ENCODE measurements around the gene APOL1. TPM values are rescaled to one million over a fixed set of nuclear protein-coding genes. Genes with fewer than 3 reads are reported as not detected.
"Not testable (repeated sequence)": the region's sequence is repeated elsewhere in the genome, so short reads cannot be mapped to it uniquely, and the experiment has no call there.

Gene APOL1
- polyA plus RNA-seq, 2 of the 4 experiments (the other 2 are of a cell fraction) = 2.0 to 6.5 TPM

DNA sequence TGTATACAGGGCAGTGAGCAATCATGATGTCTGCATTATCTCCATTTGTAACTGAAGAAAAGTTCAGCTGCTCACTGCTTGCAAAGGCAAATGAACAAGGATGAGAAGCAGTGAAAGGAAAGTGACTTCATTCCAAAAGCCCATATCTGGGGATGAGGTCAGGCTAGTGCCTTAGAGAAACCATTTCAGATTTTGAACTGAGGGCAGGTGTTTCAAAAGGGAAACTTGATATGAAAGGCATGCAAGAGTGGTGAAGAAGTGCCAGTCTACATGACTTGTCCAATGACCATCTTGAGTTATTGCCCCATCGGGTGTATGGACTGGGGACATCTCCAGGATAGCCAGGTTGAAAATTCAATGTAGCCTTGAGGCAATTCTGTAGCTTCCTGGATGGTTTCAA lies 44.0 kb upstream of the APOL1 start:
- Histone ChIP-seq H3K27ac (no peak overlapping the region), H3K4me1 (no peaks in the 10 kb centered on the region), H3K4me3 (no peak overlapping the region), H3K4me2 (no peak overlapping the region), H3K9me3 (no peaks in the 10 kb centered on the region)
- TF ChIP-seq, protein P1, sequence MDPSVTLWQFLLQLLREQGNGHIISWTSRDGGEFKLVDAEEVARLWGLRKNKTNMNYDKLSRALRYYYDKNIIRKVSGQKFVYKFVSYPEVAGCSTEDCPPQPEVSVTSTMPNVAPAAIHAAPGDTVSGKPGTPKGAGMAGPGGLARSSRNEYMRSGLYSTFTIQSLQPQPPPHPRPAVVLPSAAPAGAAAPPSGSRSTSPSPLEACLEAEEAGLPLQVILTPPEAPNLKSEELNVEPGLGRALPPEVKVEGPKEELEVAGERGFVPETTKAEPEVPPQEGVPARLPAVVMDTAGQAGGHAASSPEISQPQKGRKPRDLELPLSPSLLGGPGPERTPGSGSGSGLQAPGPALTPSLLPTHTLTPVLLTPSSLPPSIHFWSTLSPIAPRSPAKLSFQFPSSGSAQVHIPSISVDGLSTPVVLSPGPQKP (IDR thresholded peaks at IDR 0.05; ENCODE audit: low read depth, low read length) = no peak
- no peak for TF ChIP-seq ESRRA (IDR thresholded peaks at IDR 0.05; ENCODE audit: borderline replicate concordance, low read length)
- no peak for TF ChIP-seq ZC3H11A (IDR thresholded peaks at IDR 0.05)
- no peak for TF ChIP-seq SMC3 (IDR thresholded peaks at IDR 0.05)
- TF ChIP-seq, protein P2, sequence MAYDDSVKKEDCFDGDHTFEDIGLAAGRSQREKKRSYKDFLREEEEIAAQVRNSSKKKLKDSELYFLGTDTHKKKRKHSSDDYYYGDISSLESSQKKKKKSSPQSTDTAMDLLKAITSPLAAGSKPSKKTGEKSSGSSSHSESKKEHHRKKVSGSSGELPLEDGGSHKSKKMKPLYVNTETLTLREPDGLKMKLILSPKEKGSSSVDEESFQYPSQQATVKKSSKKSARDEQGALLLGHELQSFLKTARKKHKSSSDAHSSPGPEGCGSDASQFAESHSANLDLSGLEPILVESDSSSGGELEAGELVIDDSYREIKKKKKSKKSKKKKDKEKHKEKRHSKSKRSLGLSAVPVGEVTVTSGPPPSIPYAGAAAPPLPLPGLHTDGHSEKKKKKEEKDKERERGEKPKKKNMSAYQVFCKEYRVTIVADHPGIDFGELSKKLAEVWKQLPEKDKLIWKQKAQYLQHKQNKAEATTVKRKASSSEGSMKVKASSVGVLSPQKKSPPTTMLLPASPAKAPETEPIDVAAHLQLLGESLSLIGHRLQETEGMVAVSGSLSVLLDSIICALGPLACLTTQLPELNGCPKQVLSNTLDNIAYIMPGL (CRISPR knock-in tag; IDR thresholded peaks at IDR 0.05; ENCODE audit: borderline replicate concordance) = no peak
- no peak for TF ChIP-seq ZFP36 (IDR thresholded peaks at IDR 0.05; ENCODE audit: borderline replicate concordance, partially characterized antibody)
- no peak for TF ChIP-seq SREBF2 (IDR thresholded peaks at IDR 0.05)
- no peak for TF ChIP-seq TFCP2L1 (CRISPR knock-in tag; IDR thresholded peaks at IDR 0.05)
- TF ChIP-seq RAD21 (conservative IDR thresholded peaks at IDR 0.05 in 1 of 2, IDR thresholded peaks at IDR 0.05 in 1 of 2) = no peak
- no peak for TF ChIP-seq RARB (CRISPR knock-in tag; IDR thresholded peaks at IDR 0.05)
- no peak for TF ChIP-seq NR3C1 (IDR thresholded peaks at IDR 0.05)
- no peak for TF ChIP-seq HDAC2 (IDR thresholded peaks at IDR 0.05)
- no peak for TF ChIP-seq EHMT2 (IDR thresholded peaks at IDR 0.05; ENCODE audit: low read depth)
- no peak for TF ChIP-seq POLR2AphosphoS2 (conservative IDR thresholded peaks at IDR 0.05; ENCODE audit: low read length)
- TF ChIP-seq CHD4 (IDR thresholded peaks at IDR 0.05; ENCODE audit: borderline replicate concordance) = no peak
- TF ChIP-seq CEBPB (IDR thresholded peaks at IDR 0.05) = no peak
- TF ChIP-seq KDM5A (IDR thresholded peaks at IDR 0.05) = no peak
- CTCF ChIA-PET = interaction anchor here (1.0 to 1.3 kb wide), 3 partner anchors 12 to 30 kb away, joined by 3 to 4 read pairs (median 4); partner anchors contain the start of gene APOL2
- FAIRE-seq = no peak
- DNase-seq (ENCODE audit: low read depth in 1 of 2, low spot score in 1 of 2) = no peak
- WGBS (ENCODE audit: missing lambda C conversion rate) = 47% methylated on average over 1 of the region's 1 CpG
- ATAC-seq = no peak
- POLR2A ChIA-PET = no interaction called here

DNA sequence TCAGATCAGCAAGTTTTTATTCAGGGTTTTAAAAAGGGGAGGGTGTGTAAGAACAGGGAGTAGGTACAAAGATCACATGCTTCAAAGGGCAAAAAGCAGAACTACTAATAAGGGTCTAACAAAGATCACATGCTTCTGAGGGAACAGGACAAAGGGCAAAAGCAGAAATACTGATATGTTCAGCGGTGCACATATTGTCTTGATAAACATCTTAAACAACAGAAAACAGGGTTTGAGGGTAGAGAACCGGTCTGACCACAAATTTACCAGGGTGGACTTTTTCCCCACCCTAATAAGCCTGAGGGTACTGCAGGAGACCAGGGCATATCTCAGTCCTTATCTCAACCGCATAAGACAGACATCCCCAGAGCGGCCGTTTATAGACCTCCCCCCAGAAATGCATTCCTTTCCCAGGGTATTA lies 43.4 kb upstream of the APOL1 start:
- WGBS (ENCODE audit: missing lambda C conversion rate) = 66% methylated on average over 5 of the region's 5 CpGs
- DNase-seq (ENCODE audit: low read depth in 1 of 2, low spot score in 1 of 2); H3K27ac ChIP-seq; FAIRE-seq; H3K4me3 ChIP-seq; ATAC-seq; H3K9me3 ChIP-seq; POLR2A ChIA-PET; H3K4me1 ChIP-seq; H3K4me2 ChIP-seq: not testable (repeated sequence)
- CTCF ChIA-PET = interaction anchor here (1.0 kb wide), 1 partner anchor 12 kb away, joined by 3 read pairs; no protein-coding TSS in a partner anchor

DNA sequence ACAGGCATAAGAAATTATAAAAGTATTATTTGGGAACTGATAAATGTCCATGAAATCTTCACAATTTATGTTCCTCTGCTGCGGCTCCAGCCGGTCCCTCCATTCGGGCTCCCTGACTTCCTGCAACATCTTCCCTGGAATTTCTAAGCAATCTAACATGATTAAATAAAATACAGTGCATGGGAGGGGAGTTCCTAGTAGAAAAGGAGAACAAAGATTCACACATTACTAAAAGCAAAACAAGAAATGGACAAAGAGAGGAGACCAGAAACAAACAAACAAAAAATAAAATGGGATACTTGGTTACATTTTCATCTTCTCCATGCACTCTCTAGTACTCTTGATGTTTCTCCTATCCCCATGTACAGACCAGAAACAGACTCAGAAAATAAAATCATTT lies 42.7 kb upstream of the APOL1 start:
- Histone ChIP-seq H3K9me3 (no peaks in the 10 kb centered on the region), H3K4me1 (no peaks in the 10 kb centered on the region), H3K27ac (no peak overlapping the region), H3K4me2 (no peak overlapping the region), H3K4me3 (no peak overlapping the region)
- TF ChIP-seq, protein P3, sequence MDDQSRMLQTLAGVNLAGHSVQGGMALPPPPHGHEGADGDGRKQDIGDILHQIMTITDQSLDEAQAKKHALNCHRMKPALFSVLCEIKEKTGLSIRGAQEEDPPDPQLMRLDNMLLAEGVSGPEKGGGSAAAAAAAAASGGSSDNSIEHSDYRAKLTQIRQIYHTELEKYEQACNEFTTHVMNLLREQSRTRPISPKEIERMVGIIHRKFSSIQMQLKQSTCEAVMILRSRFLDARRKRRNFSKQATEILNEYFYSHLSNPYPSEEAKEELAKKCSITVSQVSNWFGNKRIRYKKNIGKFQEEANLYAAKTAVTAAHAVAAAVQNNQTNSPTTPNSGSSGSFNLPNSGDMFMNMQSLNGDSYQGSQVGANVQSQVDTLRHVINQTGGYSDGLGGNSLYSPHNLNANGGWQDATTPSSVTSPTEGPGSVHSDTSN (IDR thresholded peaks at IDR 0.05) = no peak
- TF ChIP-seq NPAS2 (CRISPR knock-in tag; IDR thresholded peaks at IDR 0.05; ENCODE audit: borderline replicate concordance) (no peak), FOSB (CRISPR knock-in tag; IDR thresholded peaks at IDR 0.05) (no peak), CHD4 (IDR thresholded peaks at IDR 0.05; ENCODE audit: borderline replicate concordance) (no peak), HEYL (CRISPR knock-in tag; IDR thresholded peaks at IDR 0.05) (no peak), POLR2AphosphoS2 (conservative IDR thresholded peaks at IDR 0.05; ENCODE audit: low read length) (no peak), SREBF2 (IDR thresholded peaks at IDR 0.05) (no peak), EP300 (IDR thresholded peaks at IDR 0.05) (no peak)
- TF ChIP-seq, protein P2 (CRISPR knock-in tag; IDR thresholded peaks at IDR 0.05; ENCODE audit: borderline replicate concordance) = no peak
- TF ChIP-seq, protein P4, sequence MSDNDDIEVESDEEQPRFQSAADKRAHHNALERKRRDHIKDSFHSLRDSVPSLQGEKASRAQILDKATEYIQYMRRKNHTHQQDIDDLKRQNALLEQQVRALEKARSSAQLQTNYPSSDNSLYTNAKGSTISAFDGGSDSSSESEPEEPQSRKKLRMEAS (IDR thresholded peaks at IDR 0.05) = no peak
- POLR2A ChIA-PET = no interaction called here
- ATAC-seq (no peak), DNase-seq (ENCODE audit: low read depth in 1 of 2, low spot score in 1 of 2) (no peak), FAIRE-seq (no peak)
- WGBS (ENCODE audit: missing lambda C conversion rate) = 85% methylated on average over 3 of the region's 3 CpGs
- CTCF ChIA-PET = no interaction called here
